GM13977 (cell line): ENCODE measurements around the gene FAM174B.

Experiments
- DNase-seq: peaks from one replicate; pipeline ENCODE4 v3.0.0; 2012; ENCODE audit warnings: low spot score
- in situ Hi-C: fragments of 300-500 bp; cut with MboI; formaldehyde crosslinking; loops from one replicate; pipeline ENCODE4 v1.12.0; 2022; ENCODE audit warnings: low sequenced_read_pairs, low pct_unique_long_range_greater_than_20kb, mixed read lengths, inconsistent platforms; ENCODE audit not compliant: unreplicated experiment
- TF ChIP-seq, protein P1 (sequence below): IDR thresholded peaks from 2 replicates; pipeline ENCODE4 v1.5.1; 2012; ENCODE audit warnings: mild to moderate bottlenecking, control low read depth; ENCODE audit not compliant: insufficient read depth; ENCODE audit errors: extremely low read depth, missing control alignments

FAM174B gene

DNA sequence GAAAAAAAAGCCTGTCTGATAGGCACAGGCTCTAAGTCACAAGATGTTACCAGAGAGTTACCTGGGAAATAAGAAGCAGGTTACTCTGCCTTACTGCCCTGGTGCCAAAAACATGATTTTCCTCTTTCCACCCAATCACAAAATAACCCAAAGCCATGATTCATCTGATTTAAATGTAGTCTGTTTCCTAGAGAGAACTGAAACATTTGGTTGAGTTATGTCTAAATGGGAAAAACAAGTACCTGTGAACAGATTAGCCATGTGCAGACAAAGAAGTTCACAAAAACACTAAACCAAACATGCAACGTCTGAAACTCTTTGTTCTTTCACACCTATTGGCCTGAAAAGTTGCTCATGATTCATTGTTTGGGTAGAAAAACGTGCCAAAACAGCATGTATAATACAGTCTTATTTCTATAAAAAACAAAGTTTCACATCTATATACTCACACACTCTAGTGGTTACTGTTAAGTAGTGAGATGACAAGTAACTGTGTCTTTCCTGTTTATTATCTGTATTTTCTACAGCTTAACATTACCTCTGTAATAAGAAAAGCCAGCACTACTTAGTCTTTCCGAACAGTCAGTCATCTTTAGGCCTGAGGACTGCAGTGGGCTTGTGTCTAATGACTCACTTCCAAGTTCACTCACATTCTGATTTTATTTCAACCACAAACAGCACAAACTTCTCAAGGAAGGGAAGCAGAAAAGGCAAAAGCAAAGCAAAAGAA is 30.2 kb downstream of the FAM174B start:
- peak; percentile 67 for DNase-seq
- TF ChIP-seq, protein P1, sequence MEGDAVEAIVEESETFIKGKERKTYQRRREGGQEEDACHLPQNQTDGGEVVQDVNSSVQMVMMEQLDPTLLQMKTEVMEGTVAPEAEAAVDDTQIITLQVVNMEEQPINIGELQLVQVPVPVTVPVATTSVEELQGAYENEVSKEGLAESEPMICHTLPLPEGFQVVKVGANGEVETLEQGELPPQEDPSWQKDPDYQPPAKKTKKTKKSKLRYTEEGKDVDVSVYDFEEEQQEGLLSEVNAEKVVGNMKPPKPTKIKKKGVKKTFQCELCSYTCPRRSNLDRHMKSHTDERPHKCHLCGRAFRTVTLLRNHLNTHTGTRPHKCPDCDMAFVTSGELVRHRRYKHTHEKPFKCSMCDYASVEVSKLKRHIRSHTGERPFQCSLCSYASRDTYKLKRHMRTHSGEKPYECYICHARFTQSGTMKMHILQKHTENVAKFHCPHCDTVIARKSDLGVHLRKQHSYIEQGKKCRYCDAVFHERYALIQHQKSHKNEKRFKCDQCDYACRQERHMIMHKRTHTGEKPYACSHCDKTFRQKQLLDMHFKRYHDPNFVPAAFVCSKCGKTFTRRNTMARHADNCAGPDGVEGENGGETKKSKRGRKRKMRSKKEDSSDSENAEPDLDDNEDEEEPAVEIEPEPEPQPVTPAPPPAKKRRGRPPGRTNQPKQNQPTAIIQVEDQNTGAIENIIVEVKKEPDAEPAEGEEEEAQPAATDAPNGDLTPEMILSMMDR: no peak
- in situ Hi-C loops: no loop called here

DNA sequence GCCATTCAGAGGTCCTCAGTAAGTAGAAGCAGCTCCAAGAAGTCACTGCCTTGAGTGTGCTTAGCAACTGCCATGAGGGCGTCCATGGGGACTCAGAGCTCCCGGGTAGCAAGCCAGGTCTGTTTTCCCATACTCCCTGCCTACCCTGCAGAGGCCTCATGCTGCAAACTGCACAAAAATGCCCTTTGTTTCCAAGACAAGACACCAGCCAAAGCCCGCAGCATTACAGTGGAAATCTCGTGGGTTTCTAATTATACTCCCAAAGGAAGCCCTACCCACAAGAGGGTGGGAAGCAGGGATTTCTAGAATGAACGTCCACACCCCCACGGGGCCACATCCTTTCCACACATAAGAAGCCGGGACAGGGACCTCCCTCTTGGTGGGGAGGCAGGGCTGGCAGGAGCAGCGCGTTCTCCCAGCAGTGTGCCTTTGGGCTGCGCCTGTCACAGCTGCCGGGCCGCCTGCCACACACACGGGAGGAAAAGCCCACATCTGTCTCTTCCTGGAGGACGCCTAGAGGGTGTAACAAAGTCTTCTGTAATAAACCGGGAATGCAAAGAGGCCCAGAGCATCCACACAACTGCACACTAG is 31.1 kb downstream of the FAM174B start:
- TF ChIP-seq, protein P1: no peak
- in situ Hi-C loops: no loop called here

DNA sequence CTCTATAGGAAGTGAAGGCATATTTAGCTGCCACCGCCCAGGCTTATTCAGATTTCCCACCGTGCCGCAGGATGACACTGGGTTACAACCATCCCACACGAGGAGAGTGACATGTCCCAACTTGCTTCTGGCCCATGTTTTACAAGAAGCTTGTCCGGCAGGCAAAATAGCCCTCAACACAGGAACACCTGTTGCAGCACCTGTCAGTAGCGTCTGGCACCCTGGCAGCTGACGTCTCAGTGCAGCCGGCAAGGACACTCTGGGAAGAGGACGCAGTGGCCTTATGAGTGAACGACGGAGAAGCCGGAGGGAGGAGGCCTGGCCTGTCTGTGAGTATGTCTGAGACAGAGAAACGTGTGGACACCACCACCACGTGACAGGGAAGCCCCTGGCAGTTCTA is 32.1 kb downstream of the FAM174B start:
- TF ChIP-seq, protein P1: no peak
- in situ Hi-C loops: no loop called here
- no peak for DNase-seq

More for the DNA sequence above, 31.1 kb downstream of the FAM174B start:
- DNase-seq: no peak

DNA sequence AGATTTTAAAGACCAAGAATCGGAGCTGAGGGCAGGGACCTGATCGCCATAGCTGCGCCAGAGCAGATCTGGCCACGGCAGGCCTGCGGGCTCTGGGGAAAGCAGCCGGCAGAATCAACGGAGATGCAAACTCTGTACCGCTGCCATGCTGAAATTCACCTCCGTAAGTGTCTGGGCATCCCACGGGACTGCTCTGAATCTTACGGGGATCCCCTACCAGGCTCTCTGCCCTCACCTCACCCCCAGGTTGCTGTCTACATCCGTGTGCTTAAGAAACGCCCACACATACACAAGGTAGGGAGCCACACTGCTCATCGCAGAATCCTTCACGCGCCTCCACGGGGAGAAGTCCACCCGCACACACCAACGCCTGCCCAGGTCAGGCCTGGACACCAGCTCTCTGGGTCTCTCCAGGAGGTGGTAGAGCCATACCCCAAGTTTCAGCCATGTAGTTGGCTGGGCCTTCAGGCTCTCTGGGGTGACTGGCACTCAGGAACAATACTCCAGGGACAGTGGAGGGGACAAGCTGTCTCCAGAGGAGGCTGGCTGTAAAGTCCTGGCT is 33.5 kb downstream of the FAM174B start:
- TF ChIP-seq, protein P1: no peak
- in situ Hi-C loops: no loop called here

DNA sequence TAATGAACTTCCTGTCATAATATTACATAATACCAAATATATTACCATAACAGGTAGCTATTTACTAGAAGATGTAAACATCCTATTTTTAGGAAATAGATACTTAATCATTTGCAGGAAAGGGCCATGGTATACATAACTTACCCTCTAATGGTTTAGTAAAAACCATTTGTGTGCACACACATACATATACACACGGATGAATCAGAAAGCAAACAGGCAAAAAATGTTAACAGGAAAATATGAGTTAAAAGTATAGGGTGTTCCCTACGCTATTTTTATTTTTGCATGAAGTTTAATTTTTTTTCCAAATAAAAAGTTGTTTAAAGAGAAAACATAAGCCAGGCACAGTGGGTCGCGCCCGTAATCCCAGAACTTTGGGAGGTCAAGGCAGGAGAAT is 34.6 kb downstream of the FAM174B start:
- in situ Hi-C loops: no loop called here
- no peak for DNase-seq
- TF ChIP-seq, protein P1: no peak

More for the DNA sequence above, 33.5 kb downstream of the FAM174B start:
- DNase-seq: no peak

DNA sequence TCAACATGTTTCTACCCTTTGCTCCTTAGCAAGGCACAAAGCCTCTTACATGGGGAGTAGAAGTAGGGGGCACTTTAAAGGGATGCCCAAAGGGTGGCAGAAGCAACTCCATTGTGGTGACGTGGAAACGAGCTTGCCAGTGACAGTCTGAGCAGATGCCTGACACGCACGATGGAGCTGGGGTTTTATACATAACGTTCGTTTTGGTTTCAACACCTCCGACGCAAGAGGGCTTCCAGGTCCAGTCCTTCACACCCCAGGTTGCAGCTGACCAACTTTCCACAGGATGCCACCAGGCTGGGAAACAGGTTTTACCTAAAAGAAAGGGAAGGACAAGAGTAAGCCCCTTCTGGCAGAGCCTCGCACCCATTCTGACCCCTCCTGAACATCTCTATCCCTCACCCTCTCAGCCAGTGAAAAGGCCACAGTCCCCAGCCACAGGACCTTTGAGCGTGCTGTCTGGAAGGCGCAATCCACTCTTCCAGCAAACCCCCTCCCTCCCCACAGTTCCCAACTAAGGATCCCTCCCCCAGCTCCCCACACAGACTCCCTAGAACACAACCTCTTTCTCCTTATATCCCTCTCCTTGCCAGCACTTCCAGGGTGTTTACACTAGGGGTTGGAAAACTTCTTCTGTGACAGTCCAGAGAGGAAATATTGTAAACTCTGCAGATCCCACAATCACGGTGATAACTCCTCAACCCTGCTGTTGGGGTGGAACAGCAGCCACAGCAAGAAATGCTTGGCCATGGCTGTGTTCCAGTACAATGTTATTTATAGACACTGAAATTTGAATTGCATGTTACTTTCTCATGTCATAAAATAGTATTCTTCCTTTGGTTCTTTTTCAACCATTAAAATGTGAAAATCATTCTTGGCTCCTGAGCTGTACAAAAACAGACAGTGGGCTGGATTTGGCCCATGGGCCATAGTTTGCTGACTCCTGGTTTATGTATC is 36.2 kb downstream of the FAM174B start:
- TF ChIP-seq, protein P1: no peak
- no peak for DNase-seq
- in situ Hi-C loops: no loop called here
